Left lung (tissue), 10 donors: ENCODE results near the gene MAP7D1. TPM values are rescaled to one million over a fixed set of nuclear protein-coding genes. Genes with fewer than 3 reads are reported as not detected.

ENCODE experiments used
- ATAC-seq: fragments of 200-7000 bp; cut with Tn5 transposase; one replicate; pipeline ENCODE4 v1.9.1; 2020; ENCODE audit warnings: moderate library complexity
- DNase-seq, 4 donors: peaks; one replicate each; pipeline ENCODE4 v3.0.0-alpha.2; 2013 to 2020
- H3K27ac ChIP-seq, 2 donors: fragments of 200-600 bp; sonication (generic) in 1 of 2; one replicate each; pipeline versions ENCODE4 v1.5.0 to v1.8.0; 2020 to 2021
- H3K27me3 ChIP-seq, 2 donors: fragments of 200-600 bp; sonication (generic) in 1 of 2; one replicate each; pipeline versions ENCODE4 v1.5.0 to v1.8.0; 2020 to 2021
- H3K36me3 ChIP-seq, 2 donors: fragments of 200-600 bp; sonication (generic) in 1 of 2; one replicate each; pipeline versions ENCODE4 v1.5.0 to v1.8.0; 2020 to 2021
- H3K4me1 ChIP-seq, 2 donors: fragments of 200-600 bp; one replicate each; pipeline ENCODE4 v1.8.0; 2021
- H3K4me3 ChIP-seq, 2 donors: fragments of 200-600 bp; sonication (generic) in 1 of 2; one replicate each; pipeline versions ENCODE4 v1.5.0 to v1.8.0; 2020 to 2021; ENCODE audit warnings: mild to moderate bottlenecking in 1 of 2
- H3K9me3 ChIP-seq, 2 donors: fragments of 200-600 bp; sonication (generic) in 1 of 2; one replicate each; pipeline versions ENCODE4 v1.5.0 to v1.8.0; 2020 to 2021
- intact Hi-C, 2 donors: fragments of 100-400 bp; cut with DNase I; formaldehyde crosslinking; loops; one replicate each; pipeline versions ENCODE4 v1.11.2 to v1.14.2; 2022
- polyA plus RNA-seq, 6 donors: library from polyadenylated mRNA; unstranded; fragments of 120-200 nt; gene quantifications; one replicate each; pipeline ENCODE4 v1.2.1, GENCODE V29; 2013; ENCODE audit not compliant: insufficient read length in 6 of 6
- total RNA-seq, 2 donors: library from RNA; stranded (reverse); fragmentation: NEBNext Ultra II Directional; extraction: Animal tissue kit (Norgen Biotek cat#: 25700); gene quantifications; one replicate each; pipeline ENCODE4 v1.2.1, GENCODE V29; 2021
- TF ChIP-seq, protein P1 (sequence below), 2 donors: fragments of 200-600 bp; sonication (generic) in 1 of 2; IDR thresholded peaks; one replicate each; pipeline versions ENCODE4 v1.5.0 to v1.8.0; 2021; ENCODE audit warnings: antibody characterized with exemption in 2 of 2
- donor health status: DM: no; HTN: yes; CAD: no.
- donor health status: DM: no; HTN: no; CAD: no.

MAP7D1 gene
- total and polyA plus RNA-seq, 8 donors: 54.6 to 147 (median 79.7) TPM

- TF ChIP-seq, protein P1, sequence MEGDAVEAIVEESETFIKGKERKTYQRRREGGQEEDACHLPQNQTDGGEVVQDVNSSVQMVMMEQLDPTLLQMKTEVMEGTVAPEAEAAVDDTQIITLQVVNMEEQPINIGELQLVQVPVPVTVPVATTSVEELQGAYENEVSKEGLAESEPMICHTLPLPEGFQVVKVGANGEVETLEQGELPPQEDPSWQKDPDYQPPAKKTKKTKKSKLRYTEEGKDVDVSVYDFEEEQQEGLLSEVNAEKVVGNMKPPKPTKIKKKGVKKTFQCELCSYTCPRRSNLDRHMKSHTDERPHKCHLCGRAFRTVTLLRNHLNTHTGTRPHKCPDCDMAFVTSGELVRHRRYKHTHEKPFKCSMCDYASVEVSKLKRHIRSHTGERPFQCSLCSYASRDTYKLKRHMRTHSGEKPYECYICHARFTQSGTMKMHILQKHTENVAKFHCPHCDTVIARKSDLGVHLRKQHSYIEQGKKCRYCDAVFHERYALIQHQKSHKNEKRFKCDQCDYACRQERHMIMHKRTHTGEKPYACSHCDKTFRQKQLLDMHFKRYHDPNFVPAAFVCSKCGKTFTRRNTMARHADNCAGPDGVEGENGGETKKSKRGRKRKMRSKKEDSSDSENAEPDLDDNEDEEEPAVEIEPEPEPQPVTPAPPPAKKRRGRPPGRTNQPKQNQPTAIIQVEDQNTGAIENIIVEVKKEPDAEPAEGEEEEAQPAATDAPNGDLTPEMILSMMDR (IDR thresholded peaks at IDR 0.05): no peak
- intact Hi-C loops: no loop called here
- Histone ChIP-seq H3K36me3 (no peaks in the 10 kb centered on the region), H3K4me3 (no peak overlapping the region), H3K27me3 (no peaks in the 10 kb centered on the region), H3K9me3 (no peaks in the 10 kb centered on the region), H3K4me1 (peaks cover 14 to 35% of the 10 kb centered on the region in 2 donors), H3K27ac (no peak overlapping the region)
- no peak for DNase-seq
- no peak for ATAC-seq
These were observed 50.4 kb downstream of the MAP7D1 start for GRCh38 chr1:36206323-36206858.

DNA sequence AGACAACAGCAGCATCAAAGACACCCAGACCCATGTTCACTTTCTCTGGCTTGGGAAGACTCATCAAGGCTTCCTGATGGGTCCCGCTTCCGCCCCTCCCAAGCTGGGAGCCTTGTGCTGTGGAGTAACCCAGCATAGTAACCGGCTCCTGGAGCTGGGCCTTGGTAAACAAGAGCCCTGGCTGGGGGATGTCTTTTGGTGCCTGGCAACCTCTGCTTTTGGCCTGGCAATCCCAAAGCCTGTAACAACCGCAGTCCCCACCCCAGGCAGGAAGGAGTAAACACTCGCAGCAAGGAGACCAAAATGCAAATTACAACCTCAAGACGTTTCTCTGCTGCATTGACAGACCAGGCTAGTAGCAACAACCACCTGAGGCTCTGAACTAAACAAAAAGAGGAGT is 51.4 kb downstream of the MAP7D1 start:
- intact Hi-C loops: no loop called here
- Histone ChIP-seq H3K27me3 (no peaks in the 10 kb centered on the region), H3K36me3 (no peaks in the 10 kb centered on the region), H3K4me1 (peaks cover 14 to 35% of the 10 kb centered on the region in 2 donors), H3K27ac (no peak overlapping the region), H3K9me3 (no peaks in the 10 kb centered on the region), H3K4me3 (no peak overlapping the region)
- TF ChIP-seq, protein P1 (IDR thresholded peaks at IDR 0.05): no peak
- DNase-seq (peak in 2 of 4 donors; percentile 42 to 54), ATAC-seq (peak; percentile 66)

DNA sequence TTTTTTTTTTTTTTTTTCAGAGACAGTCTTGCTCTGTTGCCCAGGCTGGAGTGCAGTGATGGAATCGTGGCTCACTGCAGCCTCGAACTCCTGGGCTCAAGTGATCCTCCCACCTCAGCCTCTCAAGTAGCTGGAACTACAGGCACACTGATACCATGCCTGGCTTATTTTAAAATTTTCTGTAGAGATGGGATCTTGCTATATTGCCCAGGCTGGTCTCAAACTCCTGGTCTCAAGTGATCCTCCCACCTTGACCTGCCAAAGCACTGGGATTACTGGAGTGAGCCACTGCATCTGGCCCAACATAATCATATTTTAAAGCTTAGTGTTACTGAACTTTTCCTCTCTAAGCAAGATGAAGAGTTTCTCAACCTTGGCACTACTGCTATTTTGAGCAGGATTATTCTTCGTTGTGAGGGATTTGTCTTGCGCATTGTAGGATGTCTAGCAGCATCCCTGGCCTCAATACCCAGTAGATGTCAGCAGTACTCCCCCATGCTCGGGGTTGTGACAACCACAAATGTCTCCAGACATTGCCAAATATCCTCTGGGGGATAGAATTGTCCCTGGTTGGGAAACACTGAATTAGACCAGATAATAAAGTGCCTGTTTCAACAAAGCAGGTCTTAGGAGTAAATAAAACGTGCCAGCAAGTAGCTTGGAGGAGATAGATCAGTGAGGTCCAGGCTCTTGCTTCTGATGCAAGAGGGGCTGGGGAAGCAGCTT is 53.2 kb downstream of the MAP7D1 start:
- H3K27ac ChIP-seq: no peak overlapping the region
- no peaks in the 10 kb centered on the region for H3K36me3 ChIP-seq
- H3K27me3 ChIP-seq: no peaks in the 10 kb centered on the region
- TF ChIP-seq, protein P1 (IDR thresholded peaks at IDR 0.05): no peak
- H3K4me1 ChIP-seq: peaks cover 5 to 25% of the 10 kb centered on the region in 2 donors
- ATAC-seq: no peak
- H3K4me3 ChIP-seq: no peak overlapping the region
- H3K9me3 ChIP-seq: no peaks in the 10 kb centered on the region
- no peak for DNase-seq
- intact Hi-C loops: no loop called here

DNA sequence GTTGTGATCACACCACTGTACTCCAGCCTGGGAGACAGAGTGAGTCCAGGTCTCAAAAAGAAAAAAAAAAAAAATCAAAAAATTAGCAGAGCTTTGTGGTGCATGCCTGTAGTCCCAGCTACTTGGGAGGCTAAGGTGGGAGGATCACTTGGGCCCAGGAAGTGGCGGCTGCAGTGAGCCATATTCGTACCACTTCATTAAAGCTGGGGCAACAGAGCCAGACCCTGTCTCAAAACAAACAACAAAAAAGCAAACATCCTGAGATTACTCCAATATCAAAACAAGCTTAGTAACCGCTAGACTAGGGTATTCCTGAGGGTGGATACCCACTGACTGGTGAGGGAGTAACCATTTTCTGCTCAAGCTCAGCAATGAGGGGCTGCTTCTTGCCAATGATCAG is 55.3 kb downstream of the MAP7D1 start:
- ATAC-seq (no peak), DNase-seq (no peak)
- intact Hi-C loops: no loop called here
- Histone ChIP-seq H3K27ac (no peak overlapping the region), H3K27me3 (no peaks in the 10 kb centered on the region), H3K4me1 (peaks cover 0 to 19% of the 10 kb centered on the region in 2 donors), H3K4me3 (no peak overlapping the region), H3K9me3 (no peaks in the 10 kb centered on the region), H3K36me3 (no peaks in the 10 kb centered on the region)
- TF ChIP-seq, protein P1 (IDR thresholded peaks at IDR 0.05): no peak

- no peaks in the 10 kb centered on the region for H3K27me3 ChIP-seq
- H3K4me3 ChIP-seq: no peak overlapping the region
- H3K4me1 ChIP-seq: peaks cover 0 to 19% of the 10 kb centered on the region in 2 donors
- H3K27ac ChIP-seq: no peak overlapping the region
- ATAC-seq (no peak), DNase-seq (no peak)
- no peaks in the 10 kb centered on the region for H3K9me3 ChIP-seq
- TF ChIP-seq, protein P1 (IDR thresholded peaks at IDR 0.05): no peak
- intact Hi-C loops: no loop called here
- H3K36me3 ChIP-seq: no peaks in the 10 kb centered on the region
These were observed 55.9 kb downstream of the MAP7D1 start for GRCh38 chr1:36211841-36212240.
